ENCODE data around the gene ARHGAP42.

DNA sequence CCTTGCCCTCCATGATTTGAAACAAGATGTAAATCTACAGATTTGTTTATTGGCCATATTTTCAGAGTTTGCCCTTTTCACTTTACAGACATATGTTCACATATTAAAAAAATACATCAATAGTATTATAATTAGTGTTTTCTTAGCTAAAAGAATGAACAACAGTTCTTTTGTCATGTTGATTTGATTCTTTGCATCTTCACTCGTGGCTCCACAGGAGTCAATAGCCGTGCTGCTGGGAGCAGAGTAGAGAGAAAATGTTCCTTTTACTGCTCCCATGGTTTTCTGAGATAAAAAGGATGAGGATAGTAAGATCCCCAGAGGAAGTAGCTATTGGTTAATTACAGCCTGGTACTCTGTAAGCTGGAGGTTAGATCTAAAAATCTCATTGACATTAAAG lies 291.4 kb downstream of the ARHGAP42 start:
- TF ChIP-seq POLR2A (IDR thresholded peaks at IDR 0.05) = no peak
- TF ChIP-seq, protein P1, sequence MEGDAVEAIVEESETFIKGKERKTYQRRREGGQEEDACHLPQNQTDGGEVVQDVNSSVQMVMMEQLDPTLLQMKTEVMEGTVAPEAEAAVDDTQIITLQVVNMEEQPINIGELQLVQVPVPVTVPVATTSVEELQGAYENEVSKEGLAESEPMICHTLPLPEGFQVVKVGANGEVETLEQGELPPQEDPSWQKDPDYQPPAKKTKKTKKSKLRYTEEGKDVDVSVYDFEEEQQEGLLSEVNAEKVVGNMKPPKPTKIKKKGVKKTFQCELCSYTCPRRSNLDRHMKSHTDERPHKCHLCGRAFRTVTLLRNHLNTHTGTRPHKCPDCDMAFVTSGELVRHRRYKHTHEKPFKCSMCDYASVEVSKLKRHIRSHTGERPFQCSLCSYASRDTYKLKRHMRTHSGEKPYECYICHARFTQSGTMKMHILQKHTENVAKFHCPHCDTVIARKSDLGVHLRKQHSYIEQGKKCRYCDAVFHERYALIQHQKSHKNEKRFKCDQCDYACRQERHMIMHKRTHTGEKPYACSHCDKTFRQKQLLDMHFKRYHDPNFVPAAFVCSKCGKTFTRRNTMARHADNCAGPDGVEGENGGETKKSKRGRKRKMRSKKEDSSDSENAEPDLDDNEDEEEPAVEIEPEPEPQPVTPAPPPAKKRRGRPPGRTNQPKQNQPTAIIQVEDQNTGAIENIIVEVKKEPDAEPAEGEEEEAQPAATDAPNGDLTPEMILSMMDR (IDR thresholded peaks at IDR 0.05) = no peak

Data from testis (tissue), 2 donors.